ENCODE measurements around the gene NCKAP5L.

NCKAP5L gene

DNA sequence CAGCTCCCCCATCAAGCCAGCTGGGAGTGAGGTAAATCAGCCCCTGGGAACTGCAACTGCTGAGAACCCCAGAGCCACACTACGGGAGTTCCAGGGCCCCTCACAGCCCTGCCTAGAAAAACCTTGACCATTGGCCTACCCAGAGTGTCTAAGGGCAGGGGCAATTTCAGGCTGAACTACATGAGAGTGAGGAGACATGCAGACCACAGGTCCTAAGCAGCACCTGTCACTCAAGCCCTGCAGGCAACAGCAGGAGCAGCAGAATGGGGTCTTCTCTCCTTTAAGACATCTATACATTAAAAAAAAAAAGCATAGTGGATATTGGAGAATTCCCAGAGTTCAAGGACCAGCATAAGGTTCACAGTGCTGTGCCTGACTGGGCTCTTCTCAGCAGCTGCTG, 4.9 kb downstream of the NCKAP5L start:
- DNase-seq (ENCODE audit: low read depth): no peak

DNA sequence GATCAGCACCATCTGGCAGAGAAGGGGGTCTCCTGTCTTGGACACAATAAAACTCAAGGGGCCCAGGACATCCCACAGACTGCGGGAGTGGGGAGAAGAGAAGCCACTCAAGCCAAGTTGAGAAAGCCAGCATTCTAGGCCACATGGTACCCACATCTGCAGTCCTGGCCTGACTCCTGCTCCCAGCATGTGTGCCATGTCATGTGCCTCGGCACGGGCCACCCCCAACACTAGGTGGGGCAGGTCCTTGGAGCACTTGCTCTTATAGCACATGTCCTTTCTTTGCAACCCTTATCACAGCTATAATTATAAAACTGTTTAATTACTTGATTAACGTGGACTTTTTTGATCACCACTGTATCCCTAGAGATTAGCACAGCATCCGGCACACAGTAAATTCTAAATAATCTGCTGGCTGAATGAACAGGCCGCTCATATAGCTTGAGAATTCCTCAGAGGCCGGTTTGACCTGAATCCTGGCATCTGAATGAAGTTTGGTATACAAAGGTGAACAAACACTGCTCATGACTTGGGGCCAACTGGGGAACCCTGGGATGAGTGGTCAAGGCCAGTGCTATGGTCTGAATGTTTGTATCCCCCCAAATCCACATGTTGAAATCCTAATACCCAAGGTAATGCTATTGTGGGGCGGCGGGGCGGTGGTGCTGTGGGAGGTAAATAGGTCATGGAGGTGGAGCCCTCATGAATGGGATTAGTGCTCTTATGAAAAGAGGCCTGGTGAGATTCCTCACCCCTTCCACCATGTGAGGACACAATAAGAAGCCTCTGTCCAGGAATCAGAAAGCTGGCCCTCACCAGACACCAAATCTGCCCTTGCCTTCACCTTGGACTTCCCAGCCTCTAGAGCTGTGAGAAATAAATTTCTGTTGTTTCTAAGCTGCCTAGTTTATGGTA, 6.6 kb downstream of the NCKAP5L start:
- no peak for DNase-seq (ENCODE audit: low read depth)

DNA sequence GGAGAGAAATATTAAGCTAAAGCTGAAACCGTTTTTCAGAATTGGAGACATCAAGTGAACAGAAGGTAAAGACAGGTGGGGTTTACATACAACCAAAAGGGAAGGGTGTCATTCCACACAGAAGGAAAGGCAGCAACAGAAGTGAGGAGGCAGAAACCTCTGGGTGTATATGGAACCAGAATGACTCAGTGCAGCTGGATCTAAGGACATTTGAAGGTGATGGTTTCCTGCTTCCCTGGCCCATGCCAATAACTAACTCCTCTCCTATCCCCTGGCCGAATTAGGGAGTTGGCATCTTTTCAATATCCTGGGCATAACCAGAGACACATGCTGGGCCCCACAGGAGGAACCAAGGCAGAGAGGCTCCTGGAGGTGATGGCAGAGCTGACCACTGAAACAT, 8.4 kb downstream of the NCKAP5L start:
- DNase-seq (ENCODE audit: low read depth): no peak

GRCh38 chr12:49818241-49818895, 9.8 kb downstream of the NCKAP5L start:
- DNase-seq (ENCODE audit: low read depth): no peak

DNA sequence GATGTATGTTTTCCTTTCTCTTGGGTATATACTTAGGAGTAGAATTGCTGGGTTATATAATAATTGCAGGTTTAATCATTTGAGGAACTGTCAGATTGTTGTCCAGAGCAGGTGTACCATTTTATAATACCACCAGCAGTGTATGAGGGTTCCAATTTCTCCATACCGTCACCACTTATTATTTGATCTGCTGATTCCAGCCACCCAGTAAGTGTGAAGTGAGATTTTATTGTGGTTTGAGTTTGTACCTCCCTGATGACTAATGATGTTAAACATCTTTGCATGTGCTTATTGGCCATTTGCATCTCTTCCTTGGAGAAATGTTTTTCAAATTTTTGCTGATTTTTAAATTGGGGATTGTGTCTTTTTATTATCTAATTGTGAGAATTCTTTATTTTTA, 15.1 kb downstream of the NCKAP5L start:
- DNase-seq (ENCODE audit: low read depth): no peak

DNA sequence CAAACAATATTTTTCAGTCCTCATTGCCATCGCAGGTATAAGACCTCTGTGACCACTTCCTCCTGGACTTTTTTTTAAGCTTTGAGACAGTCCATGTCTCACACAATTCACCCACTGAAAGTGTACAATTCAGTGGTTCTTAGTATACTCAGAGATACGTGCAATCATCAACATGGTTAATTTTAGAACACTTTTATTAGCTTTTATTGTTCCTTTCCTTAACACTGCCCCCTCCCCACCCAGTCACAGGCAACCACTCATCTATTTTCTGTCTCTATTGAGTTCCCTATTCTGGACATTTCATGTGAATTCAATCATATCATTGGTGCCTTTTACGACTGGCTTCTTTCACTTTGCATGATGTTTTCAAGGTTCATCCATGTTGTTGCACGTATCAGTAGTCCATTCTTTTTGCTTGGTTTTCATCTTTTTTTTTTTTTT, 16.2 kb downstream of the NCKAP5L start:
- no peak for DNase-seq (ENCODE audit: low read depth)

GRCh38 chr12:49811136-49811535, 17.1 kb downstream of the NCKAP5L start:
- DNase-seq (ENCODE audit: low read depth): no peak

- no peak for DNase-seq (ENCODE audit: low read depth)
These were observed 18.3 kb downstream of the NCKAP5L start for GRCh38 chr12:49809906-49810389.

- no peak for DNase-seq (ENCODE audit: low read depth)
These were observed 18.8 kb downstream of the NCKAP5L start for GRCh38 chr12:49809381-49809905.

GRCh38 chr12:49808686-49809380, 19.4 kb downstream of the NCKAP5L start:
- DNase-seq (ENCODE audit: low read depth): no peak

- no peak for DNase-seq (ENCODE audit: low read depth)
These were observed 20.1 kb downstream of the NCKAP5L start for GRCh38 chr12:49807991-49808580.

- no peak for DNase-seq (ENCODE audit: low read depth)
These were observed 21.3 kb downstream of the NCKAP5L start for GRCh38 chr12:49806877-49807276.

DNA sequence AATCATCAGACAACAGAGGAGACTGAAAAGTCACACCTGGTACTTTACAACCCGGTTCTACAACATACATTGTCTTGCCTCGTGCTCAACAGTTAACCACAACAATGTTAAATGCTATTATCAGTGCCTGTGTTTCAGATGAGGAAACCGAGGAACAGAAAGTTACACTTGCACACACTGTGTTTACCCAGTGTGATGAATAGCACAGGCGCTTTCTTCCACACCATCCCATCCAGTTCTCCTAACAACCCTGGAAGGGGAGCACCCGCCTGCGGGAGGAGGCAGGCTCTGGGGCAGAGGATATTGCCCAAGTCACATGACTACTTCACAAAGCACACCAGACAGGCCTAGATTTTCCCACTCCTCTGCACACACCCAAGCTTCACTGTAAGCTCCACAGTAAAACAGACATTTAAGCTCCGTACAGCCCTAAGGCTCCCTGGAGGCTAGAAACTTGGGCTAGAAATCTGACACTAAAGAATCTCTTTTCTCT, 21.8 kb downstream of the NCKAP5L start:
- no peak for DNase-seq (ENCODE audit: low read depth)

GRCh38 chr12:49805409-49805808, 22.8 kb downstream of the NCKAP5L start:
- no peak for DNase-seq (ENCODE audit: low read depth)

GRCh38 chr12:49804821-49805220, 23.4 kb downstream of the NCKAP5L start:
- DNase-seq (ENCODE audit: low read depth): no peak

- no peak for DNase-seq (ENCODE audit: low read depth)
These were observed 24.3 kb downstream of the NCKAP5L start for GRCh38 chr12:49803693-49804450.

DNA sequence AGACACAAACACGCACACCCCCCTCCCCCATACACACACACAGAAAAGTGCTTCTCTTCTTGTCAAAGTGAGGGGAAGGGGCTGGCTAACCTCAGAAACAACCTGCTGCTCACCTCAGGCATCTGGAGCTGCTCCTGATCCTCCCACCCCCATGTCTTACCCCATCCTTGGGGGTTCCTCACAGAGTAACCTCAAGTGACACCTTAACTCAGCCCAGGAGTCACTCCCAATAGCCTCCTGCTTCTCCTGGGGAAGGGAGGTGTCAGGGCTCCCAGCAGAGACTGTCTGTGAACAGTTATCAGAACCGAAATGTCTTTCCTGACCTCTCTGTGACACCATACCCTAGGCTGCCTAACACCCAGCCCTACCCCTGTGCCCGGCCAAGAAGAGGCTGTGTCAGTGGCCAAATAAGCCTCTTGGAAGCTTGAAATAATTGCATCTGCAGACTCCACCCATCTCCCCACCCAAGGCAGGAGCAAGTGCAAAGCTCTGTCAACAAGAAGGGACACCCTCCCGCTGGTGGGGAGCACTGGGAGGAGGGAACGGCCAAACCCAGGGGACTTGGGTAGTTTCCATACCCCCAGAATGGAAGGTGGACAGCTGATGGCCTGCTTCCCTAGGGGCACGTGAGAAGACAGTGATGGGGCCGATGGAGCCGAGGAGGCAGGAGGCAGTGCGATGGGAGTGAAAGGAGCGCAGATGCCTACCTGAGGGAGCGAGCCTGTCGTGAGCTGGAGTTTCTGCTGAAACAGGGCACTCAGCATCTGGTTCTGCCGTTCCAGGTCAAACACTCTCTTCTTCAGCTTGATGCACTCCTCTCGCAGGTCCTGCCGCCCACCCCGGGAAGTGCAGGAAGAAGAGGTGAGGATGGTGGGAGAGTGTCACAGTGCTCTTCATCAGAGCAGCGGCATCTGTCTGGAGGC, 26.8 kb downstream of the NCKAP5L start:
- no peak for DNase-seq (ENCODE audit: low read depth)

GRCh38 chr12:49800421-49801140, 27.6 kb downstream of the NCKAP5L start:
- no peak for DNase-seq (ENCODE audit: low read depth)

DNA sequence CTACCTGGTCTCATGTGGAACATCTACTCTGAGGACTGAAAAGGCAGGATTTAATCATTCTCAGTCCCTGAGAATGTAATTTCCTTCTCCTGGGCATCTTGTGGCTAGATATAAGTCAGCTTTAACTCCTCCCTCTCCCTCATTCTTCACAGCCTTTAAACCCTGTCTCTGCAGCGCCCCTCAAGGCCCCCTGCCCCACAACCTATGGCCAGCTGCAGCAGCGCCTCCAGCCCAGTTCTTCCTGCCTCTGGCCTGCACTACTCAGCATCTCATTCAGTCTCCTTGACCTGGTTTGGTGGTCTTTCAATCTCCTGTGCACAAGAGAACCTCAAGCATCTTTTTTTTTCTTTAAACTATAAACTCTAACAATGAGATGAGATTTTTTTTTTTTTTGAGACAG, 29.3 kb downstream of the NCKAP5L start:
- no peak for DNase-seq (ENCODE audit: low read depth)
